ENCODE data around the gene SLC19A1. TPM values are rescaled to one million over a fixed set of nuclear protein-coding genes. Genes with fewer than 3 reads are reported as not detected.

Gene SLC19A1
- total RNA-seq, 1 donor from 2014 or later: 53.3 TPM

DNA sequence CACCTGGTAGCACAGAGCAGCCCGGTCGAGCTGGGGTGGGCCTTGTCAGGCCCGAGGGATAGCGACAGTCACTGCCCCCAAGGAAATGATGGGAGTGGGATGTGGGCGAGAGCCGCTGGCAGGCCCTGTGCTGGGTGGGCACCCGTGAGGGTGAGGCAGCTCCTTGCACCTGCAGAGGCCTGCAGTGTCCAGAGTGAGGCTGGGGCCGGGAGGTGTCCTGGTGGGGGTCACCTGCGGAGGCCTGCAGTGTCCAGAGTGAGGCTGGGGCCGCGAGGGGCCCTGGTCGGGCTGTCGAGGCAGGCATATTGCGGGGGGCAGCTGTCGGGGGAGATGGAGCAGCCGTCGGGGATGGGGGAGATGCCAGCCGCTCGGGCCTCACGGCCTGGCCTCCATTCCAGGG, 49.5 kb downstream of the SLC19A1 start:
- Mint-ChIP-seq H3K36me3 (ENCODE audit: unreplicated experiment) (no peaks in the 10 kb centered on the region), H3K27ac (ENCODE audit: unreplicated experiment) (no peak overlapping the region), H3K27me3 (ENCODE audit: unreplicated experiment) (peaks cover 6% of the 10 kb centered on the region), H3K4me1 (ENCODE audit: low read depth, unreplicated experiment) (peaks cover 5% of the 10 kb centered on the region), H3K9me3 (ENCODE audit: unreplicated experiment) (peaks cover 2% of the 10 kb centered on the region), H3K4me3 (ENCODE audit: unreplicated experiment) (no peak overlapping the region)
- no peak for DNase-seq
- TF ChIP-seq, protein P1, sequence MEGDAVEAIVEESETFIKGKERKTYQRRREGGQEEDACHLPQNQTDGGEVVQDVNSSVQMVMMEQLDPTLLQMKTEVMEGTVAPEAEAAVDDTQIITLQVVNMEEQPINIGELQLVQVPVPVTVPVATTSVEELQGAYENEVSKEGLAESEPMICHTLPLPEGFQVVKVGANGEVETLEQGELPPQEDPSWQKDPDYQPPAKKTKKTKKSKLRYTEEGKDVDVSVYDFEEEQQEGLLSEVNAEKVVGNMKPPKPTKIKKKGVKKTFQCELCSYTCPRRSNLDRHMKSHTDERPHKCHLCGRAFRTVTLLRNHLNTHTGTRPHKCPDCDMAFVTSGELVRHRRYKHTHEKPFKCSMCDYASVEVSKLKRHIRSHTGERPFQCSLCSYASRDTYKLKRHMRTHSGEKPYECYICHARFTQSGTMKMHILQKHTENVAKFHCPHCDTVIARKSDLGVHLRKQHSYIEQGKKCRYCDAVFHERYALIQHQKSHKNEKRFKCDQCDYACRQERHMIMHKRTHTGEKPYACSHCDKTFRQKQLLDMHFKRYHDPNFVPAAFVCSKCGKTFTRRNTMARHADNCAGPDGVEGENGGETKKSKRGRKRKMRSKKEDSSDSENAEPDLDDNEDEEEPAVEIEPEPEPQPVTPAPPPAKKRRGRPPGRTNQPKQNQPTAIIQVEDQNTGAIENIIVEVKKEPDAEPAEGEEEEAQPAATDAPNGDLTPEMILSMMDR (IDR thresholded peaks at IDR 0.05; ENCODE audit: partially characterized antibody, unreplicated experiment): no peak

DNA sequence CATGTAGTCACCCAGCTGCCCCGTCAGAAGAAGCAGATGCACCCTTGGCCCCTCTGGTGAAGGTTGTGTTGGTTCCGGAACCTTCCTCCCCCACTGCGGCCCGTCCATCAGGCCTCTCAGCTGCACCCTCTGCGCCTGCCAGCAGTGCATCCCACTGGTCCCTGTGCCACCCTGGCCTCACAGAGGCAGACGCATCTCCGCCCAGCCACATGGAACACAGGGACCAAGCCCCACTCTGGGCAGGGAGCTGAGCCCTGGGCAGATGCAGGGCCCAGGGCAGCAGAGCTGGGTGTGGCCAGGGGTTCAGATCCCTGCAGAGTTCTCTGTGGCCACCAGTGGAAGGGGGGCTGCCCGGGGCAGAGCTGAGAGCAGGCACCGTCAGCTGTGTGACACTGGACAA, 50.6 kb downstream of the SLC19A1 start:
- Mint-ChIP-seq H3K9me3 (ENCODE audit: unreplicated experiment) (peaks cover 2% of the 10 kb centered on the region), H3K27me3 (ENCODE audit: unreplicated experiment) (peaks cover 6% of the 10 kb centered on the region), H3K36me3 (ENCODE audit: unreplicated experiment) (no peaks in the 10 kb centered on the region), H3K27ac (ENCODE audit: unreplicated experiment) (no peak overlapping the region), H3K4me3 (ENCODE audit: unreplicated experiment) (no peak overlapping the region), H3K4me1 (ENCODE audit: low read depth, unreplicated experiment) (peaks cover 5% of the 10 kb centered on the region)
- DNase-seq: no peak
- TF ChIP-seq, protein P1 (IDR thresholded peaks at IDR 0.05; ENCODE audit: partially characterized antibody, unreplicated experiment): no peak

DNA sequence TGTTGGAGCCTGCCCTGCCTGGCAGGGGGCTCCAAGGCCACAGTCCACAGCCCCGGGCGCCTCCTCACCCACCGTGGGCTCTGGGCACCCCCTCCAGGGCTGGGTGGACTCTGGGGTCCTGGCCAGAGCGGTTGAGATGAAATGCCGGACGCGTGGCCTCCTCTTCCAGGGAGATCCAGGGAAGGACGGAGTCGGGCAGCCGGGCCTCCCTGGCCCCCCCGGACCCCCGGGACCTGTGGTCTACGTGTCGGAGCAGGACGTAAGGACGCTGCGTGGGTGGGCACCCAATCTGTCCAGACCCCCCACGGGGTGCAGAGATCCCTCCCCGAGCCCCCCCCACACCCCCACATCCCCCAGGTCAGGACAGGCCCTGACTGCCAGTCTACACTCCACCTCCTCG, 51.2 kb downstream of the SLC19A1 start:
- no peaks in the 10 kb centered on the region for H3K36me3 Mint-ChIP-seq (ENCODE audit: unreplicated experiment)
- H3K4me3 Mint-ChIP-seq (ENCODE audit: unreplicated experiment): no peak overlapping the region
- DNase-seq: no peak
- peaks cover 5% of the 10 kb centered on the region for H3K4me1 Mint-ChIP-seq (ENCODE audit: low read depth, unreplicated experiment)
- no peak overlapping the region for H3K27ac Mint-ChIP-seq (ENCODE audit: unreplicated experiment)
- H3K27me3 Mint-ChIP-seq (ENCODE audit: unreplicated experiment): peaks cover 6% of the 10 kb centered on the region
- TF ChIP-seq, protein P1 (IDR thresholded peaks at IDR 0.05; ENCODE audit: partially characterized antibody, unreplicated experiment): no peak
- H3K9me3 Mint-ChIP-seq (ENCODE audit: unreplicated experiment): peaks cover 2% of the 10 kb centered on the region

DNA sequence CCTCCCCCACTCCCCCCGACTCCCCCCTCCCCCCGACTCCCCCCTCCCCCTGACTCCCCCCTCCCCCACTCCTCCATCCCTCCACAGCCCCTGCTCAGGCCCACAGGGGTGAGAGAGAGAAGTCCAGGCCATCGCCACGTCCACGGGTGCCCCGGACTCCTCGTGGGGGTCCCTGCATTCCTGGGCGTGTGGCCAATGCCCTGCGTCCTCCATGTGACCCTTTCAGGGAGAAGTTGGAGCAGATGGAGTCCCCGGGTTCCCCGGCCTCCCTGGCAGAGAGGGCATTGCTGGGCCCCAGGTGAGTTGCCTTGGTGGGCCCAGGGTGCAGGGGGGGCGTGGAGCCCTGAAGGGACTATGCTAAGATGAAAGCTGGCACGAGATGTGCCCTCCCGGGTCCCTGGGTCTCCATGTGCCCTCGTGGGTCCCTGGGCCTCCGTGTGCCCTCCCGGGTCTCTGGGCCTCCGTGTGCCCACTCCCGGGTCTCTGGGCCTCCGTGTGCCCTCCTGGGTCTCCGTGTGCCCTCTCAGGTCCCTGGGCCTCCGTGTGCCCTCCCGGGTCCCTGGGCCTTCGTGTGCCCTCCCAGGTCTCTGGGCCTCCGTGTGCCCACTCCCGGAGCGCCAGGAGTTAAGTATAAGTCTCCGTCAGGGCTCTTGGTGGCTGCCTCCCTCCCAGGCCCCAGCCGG, 52.0 kb downstream of the SLC19A1 start:
- Mint-ChIP-seq H3K4me3 (ENCODE audit: unreplicated experiment) (no peak overlapping the region), H3K4me1 (ENCODE audit: low read depth, unreplicated experiment) (peaks cover 5% of the 10 kb centered on the region)

DNA sequence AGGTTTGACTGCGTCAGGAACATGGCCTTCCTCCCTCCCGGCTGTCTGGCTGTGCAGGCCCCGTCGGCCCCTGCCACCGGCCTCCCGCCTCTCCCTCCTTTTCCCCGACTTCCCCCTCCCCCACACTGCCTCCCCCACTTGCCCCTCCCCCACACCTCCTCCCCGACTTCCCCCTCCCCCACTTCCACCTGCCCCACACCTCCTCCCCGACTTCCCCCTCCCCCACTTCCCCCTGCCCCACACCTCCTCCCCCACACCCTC, 52.6 kb downstream of the SLC19A1 start:
- Mint-ChIP-seq H3K4me1 (ENCODE audit: low read depth, unreplicated experiment) (peaks cover 5% of the 10 kb centered on the region), H3K27ac (ENCODE audit: unreplicated experiment) (no peak overlapping the region), H3K27me3 (ENCODE audit: unreplicated experiment) (peaks cover 8% of the 10 kb centered on the region)

More for the DNA sequence above, 52.0 kb downstream of the SLC19A1 start:
- DNase-seq: no peak
- no peak overlapping the region for H3K27ac Mint-ChIP-seq (ENCODE audit: unreplicated experiment)
- peaks cover 8% of the 10 kb centered on the region for H3K27me3 Mint-ChIP-seq (ENCODE audit: unreplicated experiment)
- H3K36me3 Mint-ChIP-seq (ENCODE audit: unreplicated experiment): no peaks in the 10 kb centered on the region
- peaks cover 2% of the 10 kb centered on the region for H3K9me3 Mint-ChIP-seq (ENCODE audit: unreplicated experiment)
- TF ChIP-seq, protein P1 (IDR thresholded peaks at IDR 0.05; ENCODE audit: partially characterized antibody, unreplicated experiment): no peak

More for the DNA sequence above, 52.6 kb downstream of the SLC19A1 start:
- DNase-seq: no peak
- peaks cover 2% of the 10 kb centered on the region for H3K9me3 Mint-ChIP-seq (ENCODE audit: unreplicated experiment)
- H3K36me3 Mint-ChIP-seq (ENCODE audit: unreplicated experiment): peaks cover under 1% of the 10 kb centered on the region
- no peak overlapping the region for H3K4me3 Mint-ChIP-seq (ENCODE audit: unreplicated experiment)
- TF ChIP-seq, protein P1 (IDR thresholded peaks at IDR 0.05; ENCODE audit: partially characterized antibody, unreplicated experiment): no peak
